ENCODE measurements around the gene SPNS2. TPM values are rescaled to one million over a fixed set of nuclear protein-coding genes. Genes with fewer than 3 reads are reported as not detected.

SPNS2 gene
- total RNA-seq, 2 donors from 2014 or later, result 19.2 to 58.0 TPM

GRCh38 chr17:4584917-4585637 lies 86.4 kb downstream of the SPNS2 start:
- H3K27me3 ChIP-seq, result peaks cover 0 to 24% of the 10 kb centered on the region in 2 donors
- peaks cover 16% of the 10 kb centered on the region for H3K4me1 ChIP-seq
- no peaks in the 10 kb centered on the region for H3K36me3 ChIP-seq (replicated peaks in 1 of 2; ENCODE audit: insufficient read depth in 1 of 2, low read depth in 2 of 2)
- no peak overlapping the region for H3K27ac ChIP-seq
- DNase-seq (no peak), ATAC-seq (no peak)
- no peak overlapping the region for H3K4me3 ChIP-seq
- H3K9me3 ChIP-seq, result no peaks in the 10 kb centered on the region
- intact Hi-C loops (cut with DNase I), result no loop called here
- TF ChIP-seq, protein P1, sequence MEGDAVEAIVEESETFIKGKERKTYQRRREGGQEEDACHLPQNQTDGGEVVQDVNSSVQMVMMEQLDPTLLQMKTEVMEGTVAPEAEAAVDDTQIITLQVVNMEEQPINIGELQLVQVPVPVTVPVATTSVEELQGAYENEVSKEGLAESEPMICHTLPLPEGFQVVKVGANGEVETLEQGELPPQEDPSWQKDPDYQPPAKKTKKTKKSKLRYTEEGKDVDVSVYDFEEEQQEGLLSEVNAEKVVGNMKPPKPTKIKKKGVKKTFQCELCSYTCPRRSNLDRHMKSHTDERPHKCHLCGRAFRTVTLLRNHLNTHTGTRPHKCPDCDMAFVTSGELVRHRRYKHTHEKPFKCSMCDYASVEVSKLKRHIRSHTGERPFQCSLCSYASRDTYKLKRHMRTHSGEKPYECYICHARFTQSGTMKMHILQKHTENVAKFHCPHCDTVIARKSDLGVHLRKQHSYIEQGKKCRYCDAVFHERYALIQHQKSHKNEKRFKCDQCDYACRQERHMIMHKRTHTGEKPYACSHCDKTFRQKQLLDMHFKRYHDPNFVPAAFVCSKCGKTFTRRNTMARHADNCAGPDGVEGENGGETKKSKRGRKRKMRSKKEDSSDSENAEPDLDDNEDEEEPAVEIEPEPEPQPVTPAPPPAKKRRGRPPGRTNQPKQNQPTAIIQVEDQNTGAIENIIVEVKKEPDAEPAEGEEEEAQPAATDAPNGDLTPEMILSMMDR (IDR thresholded peaks at IDR 0.05), result no peak
- no peak for TF ChIP-seq POLR2A (IDR thresholded peaks at IDR 0.05)
- 9 to 18% methylated on average over 18 to 42 of the region's 57 CpGs for WGBS, 2 donors

- intact Hi-C loops (cut with DNase I), result no loop called here
- Histone ChIP-seq H3K9me3 (no peaks in the 10 kb centered on the region), H3K36me3 (replicated peaks in 1 of 2; ENCODE audit: insufficient read depth in 1 of 2, low read depth in 2 of 2) (no peaks in the 10 kb centered on the region), H3K4me1 (peaks cover 16% of the 10 kb centered on the region), H3K27ac (no peak overlapping the region), H3K4me3 (no peak overlapping the region), H3K27me3 (peaks cover 0 to 24% of the 10 kb centered on the region in 2 donors)
- whole genome bisulfite sequencing, 2 donors, result 40 to 78% methylated on average over 1 to 7 of the region's 7 CpGs
- ATAC-seq (no peak), DNase-seq (no peak)
- TF ChIP-seq POLR2A (IDR thresholded peaks at IDR 0.05), result no peak
- TF ChIP-seq, protein P1 (IDR thresholded peaks at IDR 0.05), result no peak
Measured at GRCh38 chr17:4585638-4585994, 86.9 kb downstream of the SPNS2 start.

GRCh38 chr17:4586043-4586442 lies 87.4 kb downstream of the SPNS2 start:
- ATAC-seq (no peak), DNase-seq (no peak)
- intact Hi-C loops (cut with DNase I), result no loop called here
- TF ChIP-seq, protein P1 (IDR thresholded peaks at IDR 0.05), result no peak
- TF ChIP-seq POLR2A (IDR thresholded peaks at IDR 0.05), result no peak
- Histone ChIP-seq H3K27ac (no peak overlapping the region), H3K36me3 (replicated peaks in 1 of 2; ENCODE audit: insufficient read depth in 1 of 2, low read depth in 2 of 2) (no peaks in the 10 kb centered on the region), H3K4me3 (no peak overlapping the region), H3K4me1 (peaks cover 16% of the 10 kb centered on the region), H3K9me3 (no peaks in the 10 kb centered on the region), H3K27me3 (peaks cover 0 to 24% of the 10 kb centered on the region in 2 donors)
- WGBS, 2 donors, result 72 to 79% methylated on average over 9 of the region's 9 CpGs

DNA sequence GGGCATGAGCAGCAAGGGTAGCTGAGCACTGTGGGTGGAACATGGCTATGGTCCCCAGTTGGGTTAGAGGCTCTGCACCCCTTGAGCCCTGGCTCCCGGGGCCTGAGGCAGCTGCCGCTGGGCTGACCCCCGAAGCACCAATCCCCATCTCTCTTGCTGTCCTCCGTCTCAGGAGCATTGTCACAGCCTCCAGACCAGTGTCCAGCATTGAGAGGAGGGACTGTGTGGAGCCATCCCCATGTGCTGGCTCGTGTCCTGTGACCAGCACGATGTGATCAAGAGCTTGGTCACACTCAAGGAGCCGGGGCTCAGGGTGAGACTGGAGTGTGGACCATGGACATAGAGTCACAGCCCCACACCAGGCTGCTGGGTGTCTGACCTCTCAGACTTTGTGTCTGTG lies 88.5 kb downstream of the SPNS2 start:
- Histone ChIP-seq H3K4me1 (peaks cover 16% of the 10 kb centered on the region), H3K36me3 (replicated peaks in 1 of 2; ENCODE audit: insufficient read depth in 1 of 2, low read depth in 2 of 2) (no peaks in the 10 kb centered on the region), H3K9me3 (no peaks in the 10 kb centered on the region), H3K27ac (no peak overlapping the region), H3K4me3 (no peak overlapping the region), H3K27me3 (peaks cover 0 to 24% of the 10 kb centered on the region in 2 donors)
- no peak for ATAC-seq
- 89 to 100% methylated on average over 1 to 7 of the region's 7 CpGs for WGBS, 2 donors
- no peak for TF ChIP-seq POLR2A (IDR thresholded peaks at IDR 0.05)
- TF ChIP-seq, protein P1 (IDR thresholded peaks at IDR 0.05), result no peak
- DNase-seq, result no peak
- intact Hi-C loops (cut with DNase I), result no loop called here

DNA sequence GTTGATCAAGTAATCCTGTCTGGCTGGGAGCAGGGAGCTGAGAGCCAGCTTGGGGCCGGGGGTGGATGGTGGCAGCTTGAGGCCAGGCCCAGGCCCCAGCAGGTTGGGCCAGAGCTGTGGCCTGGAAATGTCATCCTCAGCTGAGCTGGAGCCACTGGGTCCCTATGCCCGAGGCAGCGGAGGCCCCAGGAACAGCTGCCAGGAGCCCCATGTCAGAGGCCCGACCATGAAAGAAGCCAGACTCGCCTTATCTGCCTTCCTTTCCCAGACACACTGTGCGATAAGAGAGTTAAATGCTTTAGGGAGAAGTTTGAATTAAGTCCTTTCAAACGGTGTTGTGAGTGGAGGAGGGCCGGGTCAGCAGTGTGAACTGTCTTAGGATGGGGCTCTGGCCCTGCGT lies 89.1 kb downstream of the SPNS2 start:
- WGBS, 2 donors, result 52 to 69% methylated on average over 9 of the region's 9 CpGs
- intact Hi-C loops (cut with DNase I), result no loop called here
- H3K27me3 ChIP-seq, result peaks cover 0 to 21% of the 10 kb centered on the region in 2 donors
- H3K27ac ChIP-seq, result no peak overlapping the region
- TF ChIP-seq POLR2A (IDR thresholded peaks at IDR 0.05), result no peak
- TF ChIP-seq, protein P1 (IDR thresholded peaks at IDR 0.05), result no peak
- H3K36me3 ChIP-seq (replicated peaks in 1 of 2; ENCODE audit: insufficient read depth in 1 of 2, low read depth in 2 of 2), result no peaks in the 10 kb centered on the region
- ATAC-seq (no peak), DNase-seq (no peak)
- no peaks in the 10 kb centered on the region for H3K9me3 ChIP-seq
- no peak overlapping the region for H3K4me3 ChIP-seq
- H3K4me1 ChIP-seq, result peaks cover 16% of the 10 kb centered on the region

All from body of pancreas (tissue), 4 donors.